MG63 (cell line): ENCODE data around the gene NLE1. TPM values are rescaled to one million over a fixed set of nuclear protein-coding genes. Genes with fewer than 3 reads are reported as not detected.
"Not testable (repeated sequence)": the region's sequence is repeated elsewhere in the genome, so short reads cannot be mapped to it uniquely, and the experiment has no call there.

ENCODE experiments used
- DNase-seq: peaks from one replicate; pipeline ENCODE4 v3.0.0-alpha.2; 2020
- H3K27me3 ChIP-seq: fragments of 250-450 bp; sonication (Bioruptor Pico); 2 replicates; pipeline ENCODE4 v1.5.1; 2020; ENCODE audit warnings: mild to moderate bottlenecking, moderate library complexity
- H3K36me3 ChIP-seq: fragments of 250-450 bp; sonication (Bioruptor Pico); 2 replicates; pipeline ENCODE4 v1.5.1; 2020; ENCODE audit warnings: mild to moderate bottlenecking, moderate library complexity
- H3K4me3 ChIP-seq: fragments of 250-450 bp; sonication (Bioruptor Pico); 2 replicates; pipeline ENCODE4 v1.5.1; 2020; ENCODE audit warnings: mild to moderate bottlenecking, moderate library complexity
- H3K9me3 ChIP-seq: fragments of 250-450 bp; sonication (Bioruptor Pico); 2 replicates; pipeline ENCODE4 v1.5.1; 2020; ENCODE audit warnings: mild to moderate bottlenecking, moderate library complexity
- total RNA-seq: library from RNA; depleted of rRNA; stranded (reverse); fragments of >200 nt; shearing (Covaris generic); gene quantifications from 2 replicates; pipeline ENCODE4 v1.2.3, GENCODE V29; 2014; ENCODE audit warnings: low replicate concordance

The NLE1 gene
- total RNA-seq, 1 experiment from 2014 or later: 71.4 TPM

GRCh38 chr17:35104844-35105450, 37.2 kb downstream of the NLE1 start:
- no peak for DNase-seq
- Histone ChIP-seq H3K9me3 (no peaks in the 10 kb centered on the region), H3K36me3 (peaks cover 40% of the 10 kb centered on the region), H3K4me3 (no peak overlapping the region), H3K27me3 (no peaks in the 10 kb centered on the region)

GRCh38 chr17:35103271-35103670, 38.8 kb downstream of the NLE1 start:
- Histone ChIP-seq H3K27me3 (no peaks in the 10 kb centered on the region), H3K36me3 (peaks cover 47% of the 10 kb centered on the region), H3K9me3 (no peaks in the 10 kb centered on the region), H3K4me3 (no peak overlapping the region)
- no peak for DNase-seq

GRCh38 chr17:35101725-35102124, 40.4 kb downstream of the NLE1 start:
- Histone ChIP-seq H3K27me3 (no peaks in the 10 kb centered on the region), H3K9me3 (no peaks in the 10 kb centered on the region), H3K36me3 (peaks cover 41% of the 10 kb centered on the region), H3K4me3 (no peak overlapping the region)
- no peak for DNase-seq

DNA sequence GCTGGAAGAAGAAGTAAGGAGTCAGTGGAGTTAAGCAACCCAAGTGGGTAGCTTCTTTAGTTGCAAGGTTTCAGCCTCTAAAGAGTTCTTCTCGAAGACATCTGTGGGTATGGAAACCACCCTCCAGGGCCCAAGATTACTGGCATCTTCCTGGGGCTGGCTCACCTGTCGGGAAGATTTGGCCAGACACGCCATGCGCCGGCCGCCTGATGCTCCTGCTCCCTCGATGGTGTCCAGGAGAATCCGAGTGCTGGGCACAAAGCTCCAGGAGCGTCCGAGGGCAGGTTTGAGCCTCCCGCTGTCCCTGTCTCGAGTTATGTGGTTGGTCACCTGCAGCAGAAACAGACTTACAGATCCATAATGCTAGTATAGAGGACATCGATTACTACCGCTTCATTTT, 41.1 kb downstream of the NLE1 start:
- no peak for DNase-seq
- Histone ChIP-seq H3K4me3 (no peak overlapping the region), H3K36me3 (peaks cover 39% of the 10 kb centered on the region), H3K9me3 (no peaks in the 10 kb centered on the region), H3K27me3 (no peaks in the 10 kb centered on the region)

- DNase-seq: no peak
- H3K9me3 ChIP-seq: no peaks in the 10 kb centered on the region
- no peak overlapping the region for H3K4me3 ChIP-seq
- H3K36me3 ChIP-seq: peaks cover 32% of the 10 kb centered on the region
- H3K27me3 ChIP-seq: no peaks in the 10 kb centered on the region
These were observed 42.2 kb downstream of the NLE1 start for GRCh38 chr17:35099908-35100307.

DNA sequence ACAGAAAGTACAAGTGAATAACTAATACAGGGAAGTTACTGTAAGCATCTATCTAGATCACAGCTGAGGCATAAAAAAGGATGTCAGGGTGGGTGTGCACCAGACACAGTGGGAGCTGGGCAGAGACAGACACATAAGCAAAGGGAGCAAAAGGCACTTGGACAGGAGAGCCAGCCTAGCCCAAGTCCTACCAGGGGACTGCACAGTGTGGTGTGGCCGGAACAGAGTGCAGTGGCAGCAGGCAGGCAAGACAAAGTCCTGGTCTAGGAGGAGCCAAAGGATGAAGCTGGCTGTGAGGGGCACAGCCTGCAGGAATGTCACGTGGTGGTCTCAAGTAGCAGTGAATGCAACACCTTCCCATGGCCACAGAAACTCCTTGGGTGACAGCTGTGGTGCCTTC, 44.3 kb downstream of the NLE1 start:
- H3K27me3 ChIP-seq: no peaks in the 10 kb centered on the region
- H3K4me3 ChIP-seq: no peak overlapping the region
- no peak for DNase-seq
- peaks cover 27% of the 10 kb centered on the region for H3K36me3 ChIP-seq
- H3K9me3 ChIP-seq: no peaks in the 10 kb centered on the region

- H3K4me3 ChIP-seq: no peak overlapping the region
- H3K27me3 ChIP-seq: no peaks in the 10 kb centered on the region
- H3K9me3 ChIP-seq: no peaks in the 10 kb centered on the region
- DNase-seq: no peak
- peaks cover 20% of the 10 kb centered on the region for H3K36me3 ChIP-seq
These were observed 46.4 kb downstream of the NLE1 start for GRCh38 chr17:35095741-35096140.

GRCh38 chr17:35094902-35095301, 47.2 kb downstream of the NLE1 start:
- H3K36me3 ChIP-seq: peaks cover 11% of the 10 kb centered on the region
- H3K27me3 ChIP-seq: no peaks in the 10 kb centered on the region
- peak; percentile 74 for DNase-seq
- H3K4me3 ChIP-seq: no peak overlapping the region
- H3K9me3 ChIP-seq: no peaks in the 10 kb centered on the region

- not testable (repeated sequence) for H3K9me3 ChIP-seq, H3K27me3 ChIP-seq, DNase-seq, H3K36me3 ChIP-seq, H3K4me3 ChIP-seq
These were observed 51.4 kb downstream of the NLE1 start for GRCh38 chr17:35090707-35091106.

DNA sequence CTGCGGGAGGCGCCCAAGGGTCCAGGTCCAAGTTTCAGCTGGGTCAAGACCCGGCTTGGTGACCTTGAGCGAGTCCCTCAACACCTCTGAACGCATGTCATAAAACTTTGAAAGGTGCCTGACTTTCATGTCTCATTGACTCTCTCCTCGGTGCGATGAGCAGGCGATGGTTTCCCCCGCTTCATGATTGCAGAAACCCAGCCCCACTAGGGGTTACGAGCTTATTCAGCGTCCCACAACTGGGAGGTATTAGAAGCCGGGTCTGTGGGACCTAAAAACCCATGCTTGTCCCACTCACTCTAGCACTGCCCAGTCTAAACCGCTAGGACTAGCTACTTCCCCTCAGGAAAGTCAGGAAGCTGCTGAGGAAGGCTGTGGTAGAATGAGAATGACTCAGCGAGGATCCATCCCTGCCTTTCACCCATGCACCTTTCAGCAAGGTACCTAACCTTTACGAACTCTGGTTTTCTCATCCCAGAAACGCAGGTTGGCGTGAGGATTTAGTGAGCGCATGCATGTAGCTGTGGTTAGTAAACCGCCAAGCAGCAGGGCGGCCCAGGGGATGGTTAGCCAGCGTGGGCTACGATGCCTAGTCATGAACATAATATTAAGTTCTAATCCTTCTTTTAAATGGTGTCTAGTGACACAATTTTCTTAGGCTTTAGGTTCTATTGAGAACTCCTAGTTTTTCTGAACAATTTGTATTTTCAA, 52.4 kb downstream of the NLE1 start:
- peak; percentile 43 for DNase-seq
- peak overlapping the region; percentile 33 for H3K4me3 ChIP-seq
- no peaks in the 10 kb centered on the region for H3K36me3 ChIP-seq
- no peaks in the 10 kb centered on the region for H3K9me3 ChIP-seq
- no peaks in the 10 kb centered on the region for H3K27me3 ChIP-seq

DNA sequence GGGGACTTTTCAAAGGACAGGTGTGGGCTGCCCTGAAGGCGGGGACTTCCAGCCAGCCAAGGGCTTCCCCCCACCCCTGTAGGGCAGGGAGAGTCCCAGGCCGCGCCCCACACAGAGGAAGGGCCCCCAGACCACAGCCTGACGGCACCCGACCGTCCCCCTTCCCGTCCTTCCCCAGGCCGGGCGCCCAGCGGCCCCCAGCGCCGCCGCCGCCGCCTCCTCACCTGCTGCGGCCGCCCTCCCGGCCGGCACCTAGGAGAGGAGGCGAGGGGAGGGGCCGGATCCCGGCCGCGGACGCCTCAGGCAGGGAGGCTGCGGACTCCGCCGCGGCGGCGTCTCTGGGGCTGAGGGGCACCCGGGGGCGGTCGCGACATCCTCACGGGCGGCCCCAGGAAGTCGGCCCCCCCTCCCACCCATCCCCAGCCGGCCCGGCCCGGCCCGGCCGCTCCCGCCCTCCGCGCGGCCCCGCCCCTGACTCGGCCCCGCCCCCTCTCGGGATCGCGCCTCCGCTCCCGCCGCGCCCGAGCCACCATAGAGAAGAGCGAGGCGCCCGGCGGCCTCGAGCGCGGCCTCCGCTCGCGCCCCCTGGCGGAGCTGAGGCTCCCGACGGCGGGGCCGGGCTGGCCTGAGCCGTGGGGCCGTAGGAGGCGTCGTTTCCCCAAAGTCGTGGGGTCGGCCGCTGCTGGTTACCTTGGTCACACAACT, 53.1 kb downstream of the NLE1 start:
- Histone ChIP-seq H3K9me3 (no peaks in the 10 kb centered on the region), H3K36me3 (no peaks in the 10 kb centered on the region), H3K4me3 (peak overlapping the region; percentile 73), H3K27me3 (no peaks in the 10 kb centered on the region)
- peak; percentile 86 for DNase-seq

DNA sequence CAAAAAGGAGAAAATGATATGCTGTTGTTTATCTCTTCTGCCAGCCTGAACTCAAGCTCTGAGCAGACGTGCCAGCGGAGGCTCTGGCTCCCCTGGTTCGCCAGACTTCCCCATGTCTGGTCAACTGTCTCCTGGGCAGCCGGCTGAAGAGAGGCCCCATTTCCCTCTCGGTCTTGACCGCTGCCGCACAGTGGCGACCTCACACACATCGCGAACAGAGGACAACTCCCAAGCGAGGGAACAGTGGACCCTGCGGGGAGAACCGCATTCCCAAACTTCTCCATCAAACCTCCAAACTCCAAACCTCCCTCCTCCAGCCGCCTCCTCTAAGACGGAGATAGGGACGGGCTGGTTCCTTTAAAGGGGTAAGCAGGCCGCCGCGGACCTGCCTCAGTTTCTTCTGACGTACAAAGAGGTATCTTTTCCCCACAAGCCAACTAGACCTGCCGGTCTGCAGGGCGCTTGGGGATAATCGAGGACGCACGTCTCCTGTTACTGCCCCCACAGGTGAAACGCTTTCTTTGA, 53.7 kb downstream of the NLE1 start:
- peak; percentile 63 for DNase-seq
- Histone ChIP-seq H3K9me3 (no peaks in the 10 kb centered on the region), H3K4me3 (peak overlapping the region; percentile 73), H3K36me3 (no peaks in the 10 kb centered on the region), H3K27me3 (no peaks in the 10 kb centered on the region)

DNA sequence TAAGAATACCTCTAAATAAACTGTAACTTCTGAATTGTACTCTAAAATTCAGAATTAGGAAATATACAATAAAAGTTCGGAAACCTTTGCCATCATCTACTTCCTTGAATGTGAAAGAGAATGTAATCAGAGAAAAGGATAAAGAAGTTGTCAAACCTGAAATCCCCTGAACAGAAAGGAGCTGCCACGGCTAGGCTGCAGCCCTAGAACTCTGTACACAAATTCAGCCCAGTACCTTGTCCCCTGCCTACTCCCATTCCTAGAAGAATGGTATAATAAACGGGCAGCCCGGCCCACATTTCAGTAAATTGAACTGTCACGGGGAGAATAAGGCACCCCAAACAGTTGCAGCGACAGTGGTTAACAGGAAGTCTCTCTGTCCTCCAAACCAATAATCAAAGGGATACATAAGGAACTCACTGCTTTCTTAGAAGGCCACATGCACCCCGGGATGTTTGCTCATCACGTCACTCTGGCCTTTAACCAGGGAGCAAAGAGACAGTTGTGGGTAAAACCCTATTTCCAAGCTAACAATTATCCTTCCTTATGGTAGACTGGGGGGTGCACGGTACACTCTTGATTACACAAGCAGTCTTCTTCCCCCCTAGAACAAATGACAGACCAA, 54.3 kb downstream of the NLE1 start:
- no peaks in the 10 kb centered on the region for H3K9me3 ChIP-seq
- no peaks in the 10 kb centered on the region for H3K36me3 ChIP-seq
- peak overlapping the region; percentile 73 for H3K4me3 ChIP-seq
- no peaks in the 10 kb centered on the region for H3K27me3 ChIP-seq
- DNase-seq: no peak

GRCh38 chr17:35086931-35087573, 55.1 kb downstream of the NLE1 start:
- H3K4me3 ChIP-seq: peak overlapping the region; percentile 73
- H3K36me3 ChIP-seq: no peaks in the 10 kb centered on the region
- H3K27me3 ChIP-seq: no peaks in the 10 kb centered on the region
- DNase-seq: no peak
- H3K9me3 ChIP-seq: no peaks in the 10 kb centered on the region

- no peaks in the 10 kb centered on the region for H3K36me3 ChIP-seq
- no peak for DNase-seq
These were observed 55.9 kb downstream of the NLE1 start for GRCh38 chr17:35086164-35086563.

GRCh38 chr17:35084987-35085386, 57.1 kb downstream of the NLE1 start:
- DNase-seq: peak; percentile 55
- Histone ChIP-seq H3K4me3 (no peak overlapping the region), H3K9me3 (no peaks in the 10 kb centered on the region), H3K36me3 (no peaks in the 10 kb centered on the region), H3K27me3 (no peaks in the 10 kb centered on the region)

More at GRCh38 chr17:35086164-35086563, 55.9 kb downstream of the NLE1 start:
- Histone ChIP-seq H3K9me3 (no peaks in the 10 kb centered on the region), H3K4me3 (no peak overlapping the region), H3K27me3 (no peaks in the 10 kb centered on the region)

GRCh38 chr17:35083071-35083470, 59.0 kb downstream of the NLE1 start:
- Histone ChIP-seq H3K27me3 (no peaks in the 10 kb centered on the region), H3K9me3 (no peaks in the 10 kb centered on the region), H3K36me3 (no peaks in the 10 kb centered on the region), H3K4me3 (no peak overlapping the region)
- DNase-seq: no peak
